ENCODE results near the gene PGM1.

DNA sequence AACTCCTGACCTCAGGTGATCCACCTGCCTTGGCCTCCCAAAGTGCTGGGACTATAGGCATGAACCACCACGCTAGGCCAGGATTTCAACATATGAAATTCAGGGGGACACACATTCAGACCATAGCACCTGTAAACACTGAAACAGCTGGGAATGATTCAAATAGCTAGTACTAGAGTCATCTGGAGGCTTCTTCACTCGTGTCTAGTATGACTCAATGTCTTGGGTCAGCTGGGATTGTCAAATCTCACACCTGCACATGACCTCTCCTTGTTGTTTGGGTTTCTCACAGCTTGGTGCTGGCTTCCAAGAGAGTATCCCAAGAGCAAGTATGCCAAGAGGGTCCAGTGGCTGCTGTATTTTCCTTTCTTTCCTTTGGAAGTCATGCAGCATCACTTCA, 75.1 kb downstream of the PGM1 start:
- no peak for TF ChIP-seq TAF1 (IDR thresholded peaks at IDR 0.05; ENCODE audit: low read depth, low read length)
- TF ChIP-seq POLR2A (IDR thresholded peaks at IDR 0.05; ENCODE audit: low read depth, low read length): no peak
- TF ChIP-seq POLR2AphosphoS5 (IDR thresholded peaks at IDR 0.05; ENCODE audit: low read depth, low read length): no peak
